Psoas muscle (tissue), 8 donors: Measurements from ENCODE around the gene DYRK4. TPM values are rescaled to one million over a fixed set of nuclear protein-coding genes. Genes with fewer than 3 reads are reported as not detected.

Experiments used
- ATAC-seq, 4 donors: fragments of 200-7000 bp; cut with Tn5 transposase; one replicate each; pipeline ENCODE4 v1.9.1; 2020; ENCODE audit warnings: moderate library complexity in 3 of 4, mild to moderate bottlenecking in 2 of 4
- DNase-seq, 2 donors: peaks; one replicate each; pipeline ENCODE4 v3.0.0-alpha.2; 2020
- H3K27ac ChIP-seq: fragments of 200-600 bp; one replicate; pipeline ENCODE4 v1.8.0; 2022
- H3K27me3 ChIP-seq, 3 donors: fragments of 200-600 bp in 1 of 3; one replicate each; pipeline versions ENCODE4 v1.6.1 to v1.8.0; 2013 to 2022; ENCODE audit warnings: low read length in 2 of 3, mild to moderate bottlenecking in 2 of 3, moderate library complexity in 1 of 3; ENCODE audit not compliant: insufficient read depth in 3 of 3
- H3K36me3 ChIP-seq, 2 donors: fragments of 200-600 bp in 1 of 2; one replicate each; pipeline versions ENCODE4 v1.6.1 to v1.8.0; 2013 to 2022; ENCODE audit warnings: low read depth in 1 of 2, mild to moderate bottlenecking in 1 of 2, moderate library complexity in 1 of 2; ENCODE audit not compliant: insufficient read depth in 1 of 2
- H3K4me1 ChIP-seq: fragments of 200-600 bp; one replicate; pipeline ENCODE4 v1.8.0; 2022
- H3K4me3 ChIP-seq: fragments of 200-600 bp; one replicate; pipeline ENCODE4 v1.8.0; 2022; ENCODE audit warnings: mild to moderate bottlenecking
- H3K9me3 ChIP-seq: fragments of 200-600 bp; one replicate; pipeline ENCODE4 v1.8.0; 2022
- CTCF ChIP-seq: fragments of 200-600 bp; IDR thresholded peaks from one replicate; pipeline ENCODE4 v1.8.0; 2022; ENCODE audit warnings: antibody characterized with exemption
- WGBS, 3 donors: extraction: QIAGEN DNeasy Blood & Tissue Kit; methylation state at CpG; one replicate each; pipeline versions ENCODE4 v1.1.6 to v1.1.7; 2013; 5-methylcytosine and 5-hydroxymethylcytosine counted together
- intact Hi-C, 2 donors: fragments of 100-400 bp; cut with DNase I; formaldehyde crosslinking; loops; one replicate each; pipeline versions ENCODE4 v1.11.0 to v1.14.2; 2022
- polyA plus RNA-seq, 3 donors: library from polyadenylated mRNA; stranded (reverse); fragments of 200-250 nt; gene quantifications; one replicate each; pipeline ENCODE4 v1.2.3, GENCODE V29; 2013
- total RNA-seq, 4 donors: library from RNA; stranded (reverse); fragmentation: NEBNext Ultra II Directional in 2 of 4; extraction: Animal tissue kit (Norgen Biotek cat#: 25700) in 2 of 4; gene quantifications; one replicate each; pipeline versions ENCODE4 v1.2.1 to v1.2.4, GENCODE V29; 2021 to 2023
- donor health status: healthy with polysubstance abuse.
- donor health status: DM: no; HTN: no; CAD: no; lungs with moderate emphysema.
- donor health status: Bipolar disorder and iron deficiency.
- donor health status: healthy.
- donor health status: DM: yes; HTN: yes; CAD: no.
- donor health status: DM: no; HTN: no; CAD: no.
- donor health status: DM: no; HTN: no; CAD: no.
- donor health status: DM: yes; HTN: yes; CAD: no.

DYRK4 gene
- total and polyA plus RNA-seq, 7 donors: 18.3 to 28.8 (median 22.9) TPM

- peak; percentile 95 to 100 (median 98) for ATAC-seq
- H3K27ac ChIP-seq: peak within 1 kb of the TSS; percentile 80
- intact Hi-C loops: no loop called here
- peaks cover 0 to 2% of the 10 kb centered on the region in 2 donors for H3K36me3 ChIP-seq
- H3K9me3 ChIP-seq: no peaks in the 10 kb centered on the region
- 0 to 1% (median 0%) methylated on average over 39 of the region's 39 CpGs for WGBS, 3 donors
- no peaks in the 10 kb centered on the region for H3K27me3 ChIP-seq
- H3K4me1 ChIP-seq: peaks cover 45% of the 10 kb centered on the region
- no peak for TF ChIP-seq CTCF
- H3K4me3 ChIP-seq: peak within 1 kb of the TSS; percentile 74
- peak; percentile 79 to 86 for DNase-seq
Measured at GRCh38 chr12:4648501-4649357, 86.7 kb downstream of the DYRK4 start, which contains the start of the genes AKAP3 and NDUFA9. Gene AKAP3 (minus strand): TSS chr12:4649051. CDS start chr12:4638196, 10,855 bp downstream. Gene NDUFA9 (plus strand): TSS chr12:4649114. CDS start chr12:4649127, 13 bp downstream.

- TF ChIP-seq CTCF: no peak
- intact Hi-C loops: no loop called here
- no peak for ATAC-seq
Measured at GRCh38 chr12:4649358-4649661, 87.3 kb downstream of the DYRK4 start.

GRCh38 chr12:4653257-4653656 lies 91.2 kb downstream of the DYRK4 start:
- no peaks in the 10 kb centered on the region for H3K27me3 ChIP-seq
- no peak for TF ChIP-seq CTCF
- intact Hi-C loops: loop anchor here in 1 of 2 donors (10.0 kb wide), 1 partner anchor 118 kb away; the partner anchor contains the start of gene RAD51AP1

More at GRCh38 chr12:4649358-4649661, 87.3 kb downstream of the DYRK4 start:
- H3K9me3 ChIP-seq: no peaks in the 10 kb centered on the region
- peak overlapping the region; percentile 80 for H3K27ac ChIP-seq
- H3K36me3 ChIP-seq: peaks cover 2 to 5% of the 10 kb centered on the region in 2 donors
- WGBS, 3 donors: 0 to 1% (median 1%) methylated on average over 6 of the region's 6 CpGs
- no peak for DNase-seq
- no peaks in the 10 kb centered on the region for H3K27me3 ChIP-seq
- H3K4me3 ChIP-seq: peak overlapping the region; percentile 74
- H3K4me1 ChIP-seq: peaks cover 49% of the 10 kb centered on the region

DNA sequence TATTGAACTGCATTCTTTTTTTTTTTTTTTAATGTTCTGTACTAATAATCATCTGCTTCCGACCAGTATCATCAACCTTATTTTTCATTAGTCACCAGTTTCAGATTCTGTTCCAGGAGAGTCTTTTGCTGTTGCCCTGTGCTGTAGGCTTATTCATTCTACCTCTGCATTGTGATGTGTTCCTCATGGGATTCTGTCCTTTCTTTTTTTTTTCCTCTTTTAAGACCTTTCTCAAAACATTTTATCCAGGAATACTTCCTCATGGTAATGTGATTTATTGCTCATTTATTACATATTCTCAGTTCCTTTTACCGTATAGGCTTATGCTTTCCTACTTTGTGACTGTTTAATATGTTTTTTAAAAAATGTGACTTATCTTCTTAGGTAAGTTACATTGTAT lies 91.7 kb downstream of the DYRK4 start:
- H3K4me1 ChIP-seq: peaks cover 38% of the 10 kb centered on the region
- ATAC-seq: no peak

More at GRCh38 chr12:4653257-4653656, 91.2 kb downstream of the DYRK4 start:
- Histone ChIP-seq H3K4me3 (no peak overlapping the region), H3K36me3 (peaks cover 9 to 44% of the 10 kb centered on the region in 2 donors), H3K4me1 (peaks cover 39% of the 10 kb centered on the region), H3K9me3 (no peaks in the 10 kb centered on the region), H3K27ac (peak overlapping the region; percentile 7)
- DNase-seq (no peak), ATAC-seq (no peak)

More for the DNA sequence above, 91.7 kb downstream of the DYRK4 start:
- Histone ChIP-seq H3K9me3 (no peaks in the 10 kb centered on the region), H3K27ac (no peak overlapping the region), H3K27me3 (no peaks in the 10 kb centered on the region), H3K4me3 (no peak overlapping the region), H3K36me3 (peaks cover 9 to 48% of the 10 kb centered on the region in 2 donors)
- no peak for TF ChIP-seq CTCF
- WGBS, 3 donors: 62 to 79% (median 66%) methylated on average over 2 of the region's 2 CpGs
- DNase-seq: no peak
- intact Hi-C loops: loop anchor here in 1 of 2 donors (10.0 kb wide), 1 partner anchor 119 kb away; the partner anchor contains the start of gene RAD51AP1

Other genes starting within 250 kb of the DYRK4 start
- 10 to 100 TPM; 10.9 to 17.3 (median 11.8) TPM for gene TIGAR, start 241.0 kb upstream of the DYRK4 start, total RNA-seq
- 10 to 100 TPM in 1 of 3 donors, 1 to 10 TPM in 2; 6.3 to 20.0 (median 8.1) TPM for gene TIGAR, start 241.0 kb upstream of the DYRK4 start, polyA plus RNA-seq
- gene FGF23, start 182.5 kb upstream of the DYRK4 start, total RNA-seq: not detected
- not detected for gene FGF23, start 182.5 kb upstream of the DYRK4 start, polyA plus RNA-seq
- 10 to 100 TPM in 2 of 4 donors, 1 to 10 TPM in 2; 3.9 to 27.1 (median 8.2) TPM for gene FGF6, start 116.4 kb upstream of the DYRK4 start, total RNA-seq
- 1 to 10 TPM in 1 of 3 donors, under 1 TPM in 1, not detected in 1; 0.61 to 1.2 TPM for gene FGF6, start 116.4 kb upstream of the DYRK4 start, polyA plus RNA-seq
- gene RAD51AP1, start 23.3 kb upstream of the DYRK4 start, total RNA-seq: under 1 TPM; 0.38 to 0.92 (median 0.44) TPM
- under 1 TPM; 0.48 to 0.98 (median 0.75) TPM for gene RAD51AP1, start 23.3 kb upstream of the DYRK4 start, polyA plus RNA-seq
- 1 to 10 TPM in 3 of 4 donors, under 1 TPM in 1; 0.95 to 2.9 (median 1.6) TPM for gene AKAP3, start 86.8 kb downstream of the DYRK4 start, total RNA-seq
- 1 to 10 TPM in 2 of 3 donors, under 1 TPM in 1; 0.07 to 8.4 (median 1.1) TPM for gene AKAP3, start 86.8 kb downstream of the DYRK4 start, polyA plus RNA-seq
- gene NDUFA9, start 86.9 kb downstream of the DYRK4 start, total RNA-seq: 100 to 1,000 TPM; 127 to 253 (median 136) TPM
- gene NDUFA9, start 86.9 kb downstream of the DYRK4 start, polyA plus RNA-seq: 100 to 1,000 TPM; 131 to 194 (median 155) TPM
- under 1 TPM; 0.11 to 0.89 (median 0.30) TPM for gene GALNT8, start 158.2 kb downstream of the DYRK4 start, total RNA-seq
- under 1 TPM; 0.14 to 0.40 (median 0.18) TPM for gene GALNT8, start 158.2 kb downstream of the DYRK4 start, polyA plus RNA-seq